Caki2 (cell line): Measurements from ENCODE around the gene WDR7. TPM values are rescaled to one million over a fixed set of nuclear protein-coding genes. Genes with fewer than 3 reads are reported as not detected.

Source experiments
- DNase-seq: peaks from one replicate; pipeline ENCODE4 v3.0.0-alpha.2; 2015; ENCODE audit warnings: low read depth
- in situ Hi-C: cut with HindIII; loops from 2 replicates; pipeline ENCODE4 v1.10.0; 2016; ENCODE audit warnings: low sequenced_read_pairs, low pct_unique_long_range_greater_than_20kb, mixed read lengths
- total RNA-seq: library from RNA; depleted of rRNA; stranded (reverse); fragments of >200 nt; shearing (Covaris generic); gene quantifications from 2 replicates; pipeline ENCODE4 v1.2.3, GENCODE V29; 2014; ENCODE audit warnings: low replicate concordance

Gene WDR7
- total RNA-seq, 1 experiment from 2014 or later = 6.6 TPM

DNA sequence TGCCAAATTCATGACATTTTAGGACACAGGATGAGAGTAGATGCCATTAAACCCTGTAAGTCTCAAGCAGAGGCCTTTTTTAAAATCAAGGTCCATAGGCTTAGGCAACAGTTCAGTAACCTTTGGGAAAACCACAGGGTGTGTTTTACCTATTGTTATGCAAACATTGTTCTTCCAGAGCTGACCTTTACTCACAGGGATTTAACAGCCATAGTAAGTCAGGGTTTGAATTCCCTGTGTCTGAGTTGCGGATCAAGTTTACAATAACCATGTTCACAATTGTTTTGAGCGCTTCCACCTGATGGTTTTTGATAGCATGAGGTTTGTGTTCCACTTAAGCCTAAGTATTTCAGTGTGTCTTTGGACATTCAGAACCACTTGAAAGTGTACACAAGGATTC, 335.7 kb downstream of the WDR7 start:
- in situ Hi-C loops = no loop called here
- DNase-seq = no peak

DNA sequence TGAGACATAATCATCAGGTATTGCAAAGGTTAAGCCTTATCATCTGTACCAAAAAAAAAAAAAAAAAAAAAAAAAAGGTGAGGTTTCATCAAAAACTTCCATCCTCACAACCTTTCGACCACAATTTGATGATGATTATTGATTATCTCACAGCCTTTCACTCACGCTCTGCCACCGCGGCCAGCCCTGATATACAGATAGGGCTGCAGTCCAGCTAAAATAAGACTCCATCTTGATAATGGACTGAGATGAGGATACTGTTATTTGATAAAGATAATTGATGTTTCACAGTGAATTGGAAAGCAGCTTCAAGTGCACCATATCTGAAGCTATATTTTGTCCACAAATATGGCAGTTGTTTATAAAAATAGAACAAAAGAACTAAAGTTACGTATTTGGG, 336.1 kb downstream of the WDR7 start:
- no peak for DNase-seq
- in situ Hi-C loops = no loop called here

DNA sequence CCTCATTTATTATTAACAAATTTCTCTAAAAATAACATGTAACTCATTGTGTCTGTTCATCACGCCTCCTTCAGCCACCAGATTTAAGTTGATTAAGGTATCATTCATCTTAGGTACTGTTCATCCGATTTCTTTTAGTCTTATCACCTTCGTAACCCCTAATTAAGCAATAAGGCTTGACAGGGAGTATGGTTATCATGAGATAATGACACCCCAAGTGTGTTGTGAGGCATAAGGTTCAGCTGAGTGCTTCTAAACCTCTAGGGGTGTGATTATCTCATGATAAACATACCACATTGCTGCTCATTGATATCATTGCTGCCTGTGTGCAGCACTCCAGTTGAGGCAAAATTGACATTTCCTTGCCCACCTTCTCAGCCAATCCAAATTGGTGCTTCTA, 336.9 kb downstream of the WDR7 start:
- in situ Hi-C loops = no loop called here

GRCh38 chr18:56990678-56991077, 339.5 kb downstream of the WDR7 start:
- in situ Hi-C loops = no loop called here
- DNase-seq = no peak

More for the DNA sequence above, 336.9 kb downstream of the WDR7 start:
- no peak for DNase-seq

DNA sequence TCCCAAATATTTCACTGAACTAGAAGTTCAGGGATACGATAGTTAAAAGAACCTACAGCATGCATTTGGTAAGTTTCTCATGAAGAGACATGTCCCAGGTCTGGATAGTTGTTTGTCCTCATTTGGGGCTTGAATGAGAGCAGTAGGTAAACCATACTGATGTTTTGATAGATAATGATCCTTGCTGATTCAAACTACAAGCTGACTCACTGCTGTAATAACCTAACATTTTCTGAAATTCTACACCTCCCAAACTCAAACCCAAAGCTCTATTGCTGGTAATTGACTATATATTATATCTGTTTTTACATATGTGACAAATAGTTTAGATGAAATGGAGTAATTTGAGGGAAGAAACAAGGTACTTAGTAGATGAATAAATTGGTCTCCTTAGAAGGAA, 341.6 kb downstream of the WDR7 start:
- in situ Hi-C loops = no loop called here

GRCh38 chr18:56995579-56996188, 344.5 kb downstream of the WDR7 start:
- no peak for DNase-seq
- in situ Hi-C loops = no loop called here

More for the DNA sequence above, 341.6 kb downstream of the WDR7 start:
- no peak for DNase-seq

GRCh38 chr18:56997200-56997599, 346.0 kb downstream of the WDR7 start:
- DNase-seq = no peak
- in situ Hi-C loops = no loop called here

DNA sequence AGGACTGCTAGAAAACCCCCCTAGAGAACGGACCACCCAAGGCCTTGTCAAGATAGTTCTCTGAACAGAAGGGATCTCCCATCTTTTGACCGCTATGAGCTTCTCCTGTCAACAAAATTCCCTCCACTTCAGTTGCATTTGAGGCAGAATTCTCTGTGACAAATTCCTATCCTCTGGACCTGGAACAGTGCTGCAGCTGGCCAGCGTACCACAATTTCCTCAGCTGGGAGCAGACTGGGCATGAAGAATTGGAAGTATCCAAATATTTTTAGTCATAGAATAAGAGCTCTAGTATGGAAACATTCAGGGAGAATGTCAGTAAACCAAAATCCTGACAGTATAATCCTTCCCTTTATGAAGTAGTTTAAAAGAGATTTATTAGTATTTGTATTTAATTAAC, 348.7 kb downstream of the WDR7 start:
- in situ Hi-C loops = no loop called here
- DNase-seq = no peak

- no peak for DNase-seq
- in situ Hi-C loops = no loop called here
These were observed 351.5 kb downstream of the WDR7 start for GRCh38 chr18:57002627-57003026.

DNA sequence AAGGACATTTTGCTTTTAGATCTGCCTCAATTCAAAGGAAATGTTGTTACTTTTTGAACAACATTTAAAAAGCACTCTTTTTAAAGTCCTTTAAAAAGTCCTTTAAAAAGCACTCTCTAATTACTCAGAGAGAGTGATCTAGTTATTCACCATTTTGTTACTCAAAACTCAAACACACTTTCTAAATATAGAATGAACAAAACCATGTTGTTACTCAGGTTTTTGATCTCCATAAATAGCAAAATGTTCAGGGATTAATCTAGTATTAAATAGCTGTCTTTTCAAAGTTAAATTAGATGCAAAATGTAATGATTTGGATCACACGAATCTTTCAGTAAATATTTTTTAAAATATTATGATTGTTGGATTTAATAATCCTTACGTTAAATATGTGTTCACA, 352.2 kb downstream of the WDR7 start:
- in situ Hi-C loops = no loop called here
- no peak for DNase-seq

- in situ Hi-C loops = no loop called here
- DNase-seq = peak; percentile 25
These were observed 353.4 kb downstream of the WDR7 start for GRCh38 chr18:57004366-57005121.

DNA sequence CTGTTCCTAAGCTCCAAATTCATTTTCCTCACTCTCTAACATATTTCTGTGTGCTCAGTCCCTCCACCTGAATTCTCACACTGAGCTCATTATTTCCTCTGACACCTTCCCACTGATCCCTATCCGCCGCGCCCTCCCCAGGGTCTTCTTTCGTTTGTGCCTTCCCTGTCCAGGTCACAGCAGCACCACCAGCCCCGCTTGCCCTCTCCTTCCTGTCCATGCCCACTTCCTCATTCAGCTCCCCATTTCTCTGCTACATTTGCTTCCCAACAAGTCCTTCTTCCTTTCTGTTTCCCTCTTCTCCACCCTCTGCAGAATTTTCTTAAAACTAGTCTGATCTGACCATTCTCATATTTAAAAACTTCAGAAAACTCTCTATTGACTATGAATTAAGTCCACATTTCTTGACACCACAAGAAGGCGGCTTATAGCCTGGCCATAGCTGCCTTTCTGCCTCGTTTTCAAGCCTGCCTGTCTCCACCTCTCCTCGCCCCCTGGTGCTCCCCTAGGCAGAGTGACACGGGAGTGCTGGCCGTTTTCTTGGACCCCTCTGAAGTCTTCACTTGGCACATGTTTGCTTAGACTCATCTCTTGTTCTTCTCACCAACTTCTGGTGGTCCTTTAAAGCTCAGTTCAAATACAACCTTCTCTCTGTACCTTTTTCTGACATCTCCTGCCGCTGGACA, 357.0 kb downstream of the WDR7 start:
- DNase-seq = no peak
- in situ Hi-C loops = no loop called here

DNA sequence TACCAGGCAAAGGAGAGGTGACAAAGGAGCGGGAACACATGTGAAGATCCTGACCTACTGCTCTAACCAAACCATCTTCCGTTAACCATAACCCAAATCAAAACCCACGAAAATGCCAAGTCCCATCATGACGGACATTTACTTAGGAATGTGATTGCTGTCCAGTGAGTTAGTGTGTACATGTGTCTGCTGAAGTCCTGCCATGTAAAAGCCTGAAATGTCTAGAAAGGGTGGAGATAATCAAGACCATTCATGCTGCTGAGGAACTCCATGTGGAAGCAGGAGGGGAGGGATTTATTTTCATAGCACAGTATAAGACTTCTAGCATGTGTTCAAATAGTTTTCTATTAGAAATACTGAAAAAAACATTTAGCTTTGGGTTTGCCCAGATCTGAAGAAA, 358.7 kb downstream of the WDR7 start:
- in situ Hi-C loops = no loop called here
- no peak for DNase-seq

DNA sequence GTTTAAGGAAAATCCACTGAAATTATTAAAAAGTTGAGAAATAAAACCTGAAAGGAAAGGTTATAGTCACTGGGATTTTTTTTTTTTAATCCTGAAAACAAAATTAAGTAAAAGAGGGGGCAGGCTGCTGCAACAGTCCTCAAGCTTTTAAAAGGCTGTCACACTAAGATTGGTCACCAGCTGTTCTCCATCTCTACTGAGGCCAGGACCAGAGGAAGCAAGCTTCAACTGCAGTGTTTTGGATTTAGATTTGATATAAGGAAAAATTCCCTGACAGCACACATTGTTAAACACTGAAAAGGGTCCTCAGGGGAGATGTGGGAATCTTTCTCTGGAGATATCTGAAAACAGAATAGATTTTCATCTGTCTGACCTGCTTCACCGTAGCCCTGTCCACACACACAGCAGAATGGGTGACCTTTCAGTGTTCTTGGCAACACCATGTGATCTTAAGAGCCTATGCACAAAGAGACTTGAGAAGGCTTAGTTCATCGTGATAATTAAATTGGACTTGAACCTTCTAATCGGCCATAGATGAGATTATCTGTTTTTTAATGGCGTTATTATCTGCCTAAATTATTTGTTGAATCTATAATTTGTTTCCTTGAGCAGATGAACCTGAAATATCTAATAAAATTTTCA, 363.7 kb downstream of the WDR7 start:
- no peak for DNase-seq
- in situ Hi-C loops = no loop called here

GRCh38 chr18:57015451-57015850, 364.3 kb downstream of the WDR7 start:
- in situ Hi-C loops = no loop called here
- DNase-seq = no peak

- in situ Hi-C loops = no loop called here
These were observed 367.7 kb downstream of the WDR7 start for GRCh38 chr18:57018845-57019244.

DNA sequence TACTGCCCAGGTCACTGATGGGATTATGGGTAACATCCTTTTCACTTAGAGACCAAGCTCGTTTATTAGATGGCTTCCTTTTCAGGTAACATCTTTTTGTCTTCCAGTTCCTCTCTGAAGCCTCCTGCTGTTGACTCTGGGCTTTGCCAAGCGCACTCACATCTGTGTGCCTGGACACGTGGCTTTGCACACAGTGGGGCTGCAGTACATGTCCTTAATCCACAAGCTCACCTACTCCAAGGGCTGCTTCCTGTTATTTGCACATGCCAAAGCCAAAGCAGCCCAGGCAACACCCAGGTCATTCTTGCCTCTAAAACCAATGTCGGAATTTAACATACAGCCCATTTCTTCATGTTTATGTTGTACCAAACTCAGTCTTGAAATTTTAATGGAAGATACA, 371.6 kb downstream of the WDR7 start:
- DNase-seq = no peak
- in situ Hi-C loops = no loop called here

More at GRCh38 chr18:57018845-57019244, 367.7 kb downstream of the WDR7 start:
- DNase-seq = no peak

GRCh38 chr18:57023275-57023882, 372.2 kb downstream of the WDR7 start:
- in situ Hi-C loops = no loop called here
- DNase-seq = peak; percentile 15

GRCh38 chr18:57025540-57025939, 374.4 kb downstream of the WDR7 start:
- no peak for DNase-seq
- in situ Hi-C loops = no loop called here
